ENCODE results near the gene PRCP. TPM values are rescaled to one million over a fixed set of nuclear protein-coding genes. Genes with fewer than 3 reads are reported as not detected.
"Not testable (repeated sequence)": the region's sequence is repeated elsewhere in the genome, so short reads cannot be mapped to it uniquely, and the experiment has no call there.

The PRCP gene
- total and polyA plus RNA-seq, 2 donors (not counting 3 experiments of a cell fraction or from before 2014, with no cell fraction given) = 170 to 277 TPM

DNA sequence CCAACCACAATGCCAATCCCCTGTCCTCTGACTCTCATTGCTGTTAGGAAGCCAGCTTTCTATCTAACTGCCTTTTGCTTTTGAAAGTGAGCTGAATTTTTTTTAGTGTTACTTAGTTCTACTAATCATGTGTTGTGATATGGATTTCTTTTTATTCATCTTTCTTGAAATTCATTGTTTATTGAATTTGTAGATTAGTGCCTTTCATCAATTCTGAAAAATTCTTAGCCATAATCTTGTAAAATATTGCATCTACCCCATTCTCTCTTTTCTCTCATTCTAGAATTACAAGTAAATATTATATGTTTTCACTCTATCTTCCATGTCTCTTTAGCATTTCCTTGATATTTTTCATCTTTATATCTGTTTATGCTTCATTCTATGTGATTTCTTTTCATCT lies 49.1 kb upstream of the PRCP start:
- TF ChIP-seq POLR2AphosphoS5 (IDR thresholded peaks at IDR 0.05; ENCODE audit: insufficient read depth, low read depth, low read length) = no peak
- TF ChIP-seq MYC (IDR thresholded peaks at IDR 0.05; ENCODE audit: low read depth, low read length) = no peak
- TF ChIP-seq GATA2 (IDR thresholded peaks at IDR 0.05; ENCODE audit: insufficient read depth, insufficient read length, low read depth, low read length) = no peak
- no peak for TF ChIP-seq JUN (IDR thresholded peaks at IDR 0.05; ENCODE audit: borderline replicate concordance, insufficient read depth, insufficient read length, low read depth)
- Histone ChIP-seq H4K20me1 (replicated peaks; ENCODE audit: control insufficient read depth, extremely low read depth, insufficient read depth, low read length) (no peaks in the 10 kb centered on the region), H3K4me2 (ENCODE audit: insufficient read depth, low read length) (no peak overlapping the region), H3K27me3 (ENCODE audit: control insufficient read depth in 2 of 2, insufficient read depth in 2 of 2, low read length in 2 of 2) (no peaks in the 10 kb centered on the region), H3K4me1 (ENCODE audit: control insufficient read depth, extremely low read depth, insufficient read depth, low read length) (no peaks in the 10 kb centered on the region), H3K4me3 (replicated peaks in 1 of 3; ENCODE audit: insufficient read depth in 1 of 3, low read depth in 1 of 3, low read length in 3 of 3) (no peak overlapping the region), H2AFZ (ENCODE audit: low read depth, low read length) (no peak overlapping the region), H3K79me2 (ENCODE audit: control insufficient read depth, insufficient read depth, low read length) (no peaks in the 10 kb centered on the region), H3K9me1 (replicated peaks; ENCODE audit: control insufficient read depth, extremely low read depth, insufficient read depth, low read length) (no peaks in the 10 kb centered on the region), H3K9ac (replicated peaks; ENCODE audit: extremely low read depth, insufficient read depth, low read length) (no peak overlapping the region), H3K36me3 (ENCODE audit: control insufficient read depth in 2 of 2, extremely low read depth in 1 of 2, insufficient read depth in 2 of 2, low read length in 2 of 2) (no peaks in the 10 kb centered on the region), H3K9me3 (replicated peaks; ENCODE audit: control insufficient read depth, insufficient read depth, low read length) (no peaks in the 10 kb centered on the region), H3K27ac (ENCODE audit: insufficient read depth, low read depth, low read length) (no peak overlapping the region)
- dilution Hi-C loops (cut with MboI; ENCODE audit: extremely low pct_ligation_motif_present, low sequenced_read_pairs) (no loop called here), intact Hi-C loops (cut with micrococcal nuclease) (no loop called here)
- ChIA-PET CTCF (no interaction called here), POLR2A (no interaction called here)
- BruUV-seq (replicated peaks) = no TSS peak
- DNase-seq (ENCODE audit: low read depth, low spot score) (no peak), FAIRE-seq (no peak)

DNA sequence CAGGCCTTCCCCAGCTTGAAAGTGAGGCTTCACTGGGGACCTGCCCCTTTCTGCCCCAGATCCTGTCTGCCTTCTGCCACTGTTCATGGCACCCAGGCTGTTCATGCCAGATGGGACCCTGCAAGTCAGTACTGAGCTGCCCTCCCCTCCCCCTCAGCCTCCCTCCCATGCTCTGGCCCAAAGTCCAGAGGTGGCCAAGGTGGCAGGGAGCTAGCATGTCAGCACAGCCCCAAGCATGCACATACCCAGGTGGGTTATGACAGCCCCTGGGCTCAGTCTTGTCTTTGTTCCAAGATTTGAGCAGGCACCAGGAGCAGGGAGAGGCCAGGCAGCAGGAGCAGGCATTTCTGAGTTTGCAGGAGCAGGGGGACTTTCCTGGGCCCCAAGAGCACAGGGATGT lies 45.5 kb upstream of the PRCP start:
- ChIA-PET CTCF (interaction anchor here (0.6 to 1.7 kb wide), 5 partner anchors 10 to 143 kb away, joined by 3 to 7 read pairs (median 3); no protein-coding TSS in a partner anchor), POLR2A (no interaction called here)
- H3K27me3 ChIP-seq (ENCODE audit: control insufficient read depth in 2 of 2, insufficient read depth in 2 of 2, low read length in 2 of 2) = no peaks in the 10 kb centered on the region
- DNase-seq (ENCODE audit: low read depth, low spot score) (no peak), FAIRE-seq (no peak)
- dilution Hi-C loops (cut with MboI; ENCODE audit: extremely low pct_ligation_motif_present, low sequenced_read_pairs) = no loop called here
- H3K4me2 ChIP-seq (ENCODE audit: insufficient read depth, low read length) = no peak overlapping the region
- no peak overlapping the region for H3K4me3 ChIP-seq (replicated peaks in 1 of 3; ENCODE audit: insufficient read depth in 1 of 3, low read depth in 1 of 3, low read length in 3 of 3)
- H3K9ac ChIP-seq (replicated peaks; ENCODE audit: extremely low read depth, insufficient read depth, low read length) = no peak overlapping the region
- intact Hi-C loops (cut with micrococcal nuclease) = no loop called here
- no peaks in the 10 kb centered on the region for H3K36me3 ChIP-seq (ENCODE audit: control insufficient read depth in 2 of 2, extremely low read depth in 1 of 2, insufficient read depth in 2 of 2, low read length in 2 of 2)
- no peak overlapping the region for H2AFZ ChIP-seq (ENCODE audit: low read depth, low read length)
- H4K20me1 ChIP-seq (replicated peaks; ENCODE audit: control insufficient read depth, extremely low read depth, insufficient read depth, low read length) = no peaks in the 10 kb centered on the region
- no peaks in the 10 kb centered on the region for H3K79me2 ChIP-seq (ENCODE audit: control insufficient read depth, insufficient read depth, low read length)
- no peak overlapping the region for H3K27ac ChIP-seq (ENCODE audit: insufficient read depth, low read depth, low read length)
- no peaks in the 10 kb centered on the region for H3K9me1 ChIP-seq (replicated peaks; ENCODE audit: control insufficient read depth, extremely low read depth, insufficient read depth, low read length)
- H3K9me3 ChIP-seq (replicated peaks; ENCODE audit: control insufficient read depth, insufficient read depth, low read length) = no peaks in the 10 kb centered on the region
- TF ChIP-seq GATA2 (IDR thresholded peaks at IDR 0.05; ENCODE audit: insufficient read depth, insufficient read length, low read depth, low read length) (no peak), MYC (IDR thresholded peaks at IDR 0.05; ENCODE audit: low read depth, low read length) (no peak), JUN (IDR thresholded peaks at IDR 0.05; ENCODE audit: borderline replicate concordance, insufficient read depth, insufficient read length, low read depth) (no peak)
- TF ChIP-seq, protein P1, sequence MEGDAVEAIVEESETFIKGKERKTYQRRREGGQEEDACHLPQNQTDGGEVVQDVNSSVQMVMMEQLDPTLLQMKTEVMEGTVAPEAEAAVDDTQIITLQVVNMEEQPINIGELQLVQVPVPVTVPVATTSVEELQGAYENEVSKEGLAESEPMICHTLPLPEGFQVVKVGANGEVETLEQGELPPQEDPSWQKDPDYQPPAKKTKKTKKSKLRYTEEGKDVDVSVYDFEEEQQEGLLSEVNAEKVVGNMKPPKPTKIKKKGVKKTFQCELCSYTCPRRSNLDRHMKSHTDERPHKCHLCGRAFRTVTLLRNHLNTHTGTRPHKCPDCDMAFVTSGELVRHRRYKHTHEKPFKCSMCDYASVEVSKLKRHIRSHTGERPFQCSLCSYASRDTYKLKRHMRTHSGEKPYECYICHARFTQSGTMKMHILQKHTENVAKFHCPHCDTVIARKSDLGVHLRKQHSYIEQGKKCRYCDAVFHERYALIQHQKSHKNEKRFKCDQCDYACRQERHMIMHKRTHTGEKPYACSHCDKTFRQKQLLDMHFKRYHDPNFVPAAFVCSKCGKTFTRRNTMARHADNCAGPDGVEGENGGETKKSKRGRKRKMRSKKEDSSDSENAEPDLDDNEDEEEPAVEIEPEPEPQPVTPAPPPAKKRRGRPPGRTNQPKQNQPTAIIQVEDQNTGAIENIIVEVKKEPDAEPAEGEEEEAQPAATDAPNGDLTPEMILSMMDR (IDR thresholded peaks at IDR 0.05; ENCODE audit: extremely low read depth in 1 of 2, insufficient read depth in 1 of 2, low read depth in 1 of 2, low read length in 2 of 2) = no peak
- H3K4me1 ChIP-seq (ENCODE audit: control insufficient read depth, extremely low read depth, insufficient read depth, low read length) = no peaks in the 10 kb centered on the region
- no TSS peak for BruUV-seq (replicated peaks)

GRCh38 chr11:82945041-82945440 lies 44.8 kb upstream of the PRCP start:
- H3K79me2 ChIP-seq (ENCODE audit: control insufficient read depth, insufficient read depth, low read length); H3K4me1 ChIP-seq (ENCODE audit: control insufficient read depth, extremely low read depth, insufficient read depth, low read length); DNase-seq (ENCODE audit: low read depth, low spot score); H2AFZ ChIP-seq (ENCODE audit: low read depth, low read length); BruUV-seq (replicated peaks); intact Hi-C loops (cut with micrococcal nuclease); H3K4me2 ChIP-seq (ENCODE audit: insufficient read depth, low read length); H3K9me1 ChIP-seq (replicated peaks; ENCODE audit: control insufficient read depth, extremely low read depth, insufficient read depth, low read length); H3K27ac ChIP-seq (ENCODE audit: insufficient read depth, low read depth, low read length); POLR2A ChIA-PET; H3K27me3 ChIP-seq (ENCODE audit: control insufficient read depth in 2 of 2, insufficient read depth in 2 of 2, low read length in 2 of 2); H3K36me3 ChIP-seq (ENCODE audit: control insufficient read depth in 2 of 2, extremely low read depth in 1 of 2, insufficient read depth in 2 of 2, low read length in 2 of 2); H3K9me3 ChIP-seq (replicated peaks; ENCODE audit: control insufficient read depth, insufficient read depth, low read length); H3K9ac ChIP-seq (replicated peaks; ENCODE audit: extremely low read depth, insufficient read depth, low read length); H4K20me1 ChIP-seq (replicated peaks; ENCODE audit: control insufficient read depth, extremely low read depth, insufficient read depth, low read length); FAIRE-seq; H3K4me3 ChIP-seq (replicated peaks in 1 of 3; ENCODE audit: insufficient read depth in 1 of 3, low read depth in 1 of 3, low read length in 3 of 3); dilution Hi-C loops (cut with MboI; ENCODE audit: extremely low pct_ligation_motif_present, low sequenced_read_pairs): not testable (repeated sequence)
- CTCF ChIA-PET = interaction anchor here (1.7 kb wide), 2 partner anchors 10 to 18 kb away, joined by 4 to 7 read pairs; no protein-coding TSS in a partner anchor

Measured in endothelial cell of umbilical vein (primary cell).